LHCN-M2 (cell line): ENCODE data around the gene AGMAT. TPM values are rescaled to one million over a fixed set of nuclear protein-coding genes. Genes with fewer than 3 reads are reported as not detected.

Experiments used
- DNase-seq: peaks from one replicate; pipeline ENCODE4 v3.0.0-alpha.2; 2012; ENCODE audit warnings: low read depth
- total RNA-seq: library from RNA; depleted of rRNA; stranded (reverse); fragments of >200 nt; gene quantifications from 2 replicates; pipeline ENCODE4 v1.2.3, GENCODE V29; 2014; rRNA removed

The AGMAT gene
- total RNA-seq, 1 experiment from 2014 or later = 3.7 TPM

- peak; percentile 97 for DNase-seq
These were observed 60.4 kb downstream of the AGMAT start for GRCh38 chr1:15524283-15525049.

DNA sequence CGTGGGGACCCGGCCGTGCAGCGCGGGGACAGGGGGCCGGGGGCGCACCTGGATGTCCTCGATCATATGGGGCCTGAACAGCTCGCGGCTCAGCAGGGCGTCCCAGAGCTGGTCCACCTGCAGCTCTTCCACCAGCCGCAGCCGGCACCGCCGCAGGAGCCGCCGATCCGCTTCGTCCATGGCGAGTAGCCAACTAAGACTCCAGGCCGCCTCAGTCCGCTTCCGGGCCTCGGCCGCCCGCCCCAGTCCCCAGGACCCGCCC is 60.9 kb downstream of the AGMAT start, which contains the start of gene CASP9:
Gene CASP9, minus strand, starts transcription at position 195 of the 262 bp plus-strand sequence. Its CDS starts 15 bp downstream, at position 180.
- no peak for DNase-seq

GRCh38 chr1:15523104-15524020 is 61.5 kb downstream of the AGMAT start:
- DNase-seq = peak; percentile 20

DNA sequence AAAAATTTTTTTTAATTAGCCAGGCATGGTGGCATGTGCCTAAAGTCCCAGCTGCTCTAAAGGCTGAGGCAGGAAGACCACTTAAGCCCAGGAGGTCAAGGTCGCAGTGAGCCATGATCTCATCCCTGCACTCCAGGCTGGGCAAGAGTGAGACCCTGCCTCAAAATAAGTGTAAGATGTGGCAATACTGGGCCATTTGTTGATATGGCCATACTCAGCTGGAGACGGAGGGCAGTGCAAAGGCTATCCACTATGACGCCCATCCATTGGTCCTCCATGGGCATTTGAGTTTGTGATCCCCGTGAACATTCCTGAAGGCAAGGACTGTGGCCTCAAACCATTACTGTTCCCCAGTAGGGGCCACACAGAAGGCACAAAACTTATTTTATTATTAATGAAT is 62.3 kb downstream of the AGMAT start:
- DNase-seq = no peak

Other genes starting within 250 kb of the AGMAT start
- gene EFHD2, start 175.2 kb downstream of the AGMAT start, total RNA-seq = 75.9 and 76.5 TPM in 2 replicates
- gene CTRC, start 146.6 kb downstream of the AGMAT start, total RNA-seq = not detected in 2 replicates
- gene CELA2A, start 128.3 kb downstream of the AGMAT start, total RNA-seq = not detected in 2 replicates
- not detected in 2 replicates for gene CELA2B, start 108.9 kb downstream of the AGMAT start, total RNA-seq
- gene CASP9, start 60.8 kb downstream of the AGMAT start, total RNA-seq = 8.2 and 11.3 TPM in 2 replicates
- gene DNAJC16, start 58.2 kb downstream of the AGMAT start, total RNA-seq = 18.9 and 19.1 TPM in 2 replicates
- 6.2 and 10.8 TPM in 2 replicates for gene DDI2, start 32.4 kb upstream of the AGMAT start, total RNA-seq
- gene PLEKHM2, start 99.3 kb upstream of the AGMAT start, total RNA-seq = 31.9 and 37.0 TPM in 2 replicates
- gene SLC25A34, start 151.2 kb upstream of the AGMAT start, total RNA-seq = 0.19 and 0.40 TPM in 2 replicates
- gene TMEM82, start 157.4 kb upstream of the AGMAT start, total RNA-seq = 0.11 TPM in 1 of 2 replicates, not detected in the other
- gene FBLIM1, start 173.7 kb upstream of the AGMAT start, total RNA-seq = 10.3 and 10.4 TPM in 2 replicates
- 1.3 and 1.4 TPM in 2 replicates for gene UQCRHL, start 222.6 kb upstream of the AGMAT start, total RNA-seq